GM18909 (cell line): ENCODE results near the gene TPBGL.

Experiments
- ATAC-seq: cut with Tn5 transposase; IDR thresholded peaks from one replicate; pipeline ENCODE4 v1.9.1; 2021; ENCODE audit warnings: mild to moderate bottlenecking; ENCODE audit not compliant: unreplicated experiment, poor library complexity

TPBGL gene

GRCh38 chr11:75240311-75241035, at the start of gene TPBGL:
Gene TPBGL, plus strand, starts transcription at chr11:75240774. Its CDS starts 276 bp downstream, at chr11:75241050.
- ATAC-seq, result no peak

GRCh38 chr11:75191330-75191717, 49.2 kb upstream of the TPBGL start:
- ATAC-seq, result no peak

GRCh38 chr11:75193271-75193670, 47.3 kb upstream of the TPBGL start:
- ATAC-seq, result no peak

- no peak for ATAC-seq
Observed at GRCh38 chr11:75193711-75194110, 46.9 kb upstream of the TPBGL start.

- ATAC-seq, result no peak
Observed at GRCh38 chr11:75194147-75194546, 46.4 kb upstream of the TPBGL start.

- ATAC-seq, result no peak
Observed at GRCh38 chr11:75195167-75195962, 45.2 kb upstream of the TPBGL start.

- no peak for ATAC-seq
Observed at GRCh38 chr11:75196426-75196825, 44.1 kb upstream of the TPBGL start.

- no peak for ATAC-seq
Observed at GRCh38 chr11:75197512-75198277, 42.9 kb upstream of the TPBGL start.

GRCh38 chr11:75198278-75198973, 42.1 kb upstream of the TPBGL start:
- ATAC-seq, result no peak

GRCh38 chr11:75199412-75199955, 41.1 kb upstream of the TPBGL start:
- no peak for ATAC-seq

- no peak for ATAC-seq
Observed at GRCh38 chr11:75200051-75200450, 40.5 kb upstream of the TPBGL start.

- no peak for ATAC-seq
Observed at GRCh38 chr11:75200531-75200930, 40.0 kb upstream of the TPBGL start.

- no peak for ATAC-seq
Observed at GRCh38 chr11:75201771-75202170, 38.8 kb upstream of the TPBGL start.

- no peak for ATAC-seq
Observed at GRCh38 chr11:75202195-75202594, 38.4 kb upstream of the TPBGL start.

- no peak for ATAC-seq
Observed at GRCh38 chr11:75203138-75203537, 37.4 kb upstream of the TPBGL start.

GRCh38 chr11:75203641-75204011, 36.9 kb upstream of the TPBGL start:
- ATAC-seq, result no peak

- no peak for ATAC-seq
Observed at GRCh38 chr11:75204012-75204674, 36.4 kb upstream of the TPBGL start.

GRCh38 chr11:75204685-75205563, 35.6 kb upstream of the TPBGL start:
- peak; percentile 80 for ATAC-seq

GRCh38 chr11:75205564-75206020, 35.0 kb upstream of the TPBGL start:
- ATAC-seq, result no peak
